IMR-90 (cell line): ENCODE measurements around the gene DIP2C. TPM values are rescaled to one million over a fixed set of nuclear protein-coding genes. Genes with fewer than 3 reads are reported as not detected.

Experiments used
- ATAC-seq: fragments of 200-7000 bp; cut with Tn5 transposase; 2 replicates; pipeline ENCODE4 v1.9.1; 2020; ENCODE audit warnings: low read depth, mild to moderate bottlenecking, moderate library complexity
- BruUV-seq: library from RNA; stranded (reverse); fragments of 400-500 nt; replicated peaks from 2 replicates; lab custom pipeline; 2021; lab: Mats Ljungman, UMichigan
- CTCF ChIA-PET: fragments of 300-600 bp; formaldehyde crosslinking; extraction: SDS; loops from one replicate; lab custom pipeline; 2021; ENCODE audit warnings: antibody characterized with exemption; lab: Yijun Ruan, JAX
- POLR2A ChIA-PET: fragments of 300-600 bp; sonication (Branson Sonifier 250); formaldehyde crosslinking; loops from one replicate; lab custom pipeline; 2022; ENCODE audit warnings: antibody characterized with exemption; ENCODE audit not compliant: unreplicated experiment; lab: Charles Lee
- DNase-seq: peaks from one replicate; pipeline ENCODE4 v3.0.0; 2013
- H2AFZ ChIP-seq: replicated peaks from 2 replicates; pipeline ENCODE3; 2013; ENCODE audit warnings: low read length, mild to moderate bottlenecking; ENCODE audit not compliant: poor library complexity
- H2AK5ac ChIP-seq: 2 replicates; pipeline ENCODE4 v1.6.1; 2013; ENCODE audit warnings: low read depth, low read length, inconsistent platforms
- H2AK9ac ChIP-seq: replicated peaks from 2 replicates; pipeline ENCODE3; 2013; ENCODE audit warnings: mild to moderate bottlenecking, low read depth, low read length, moderate library complexity; ENCODE audit not compliant: poor library complexity
- H2BK120ac ChIP-seq: 2 replicates; pipeline ENCODE4 v1.6.1; 2013; ENCODE audit warnings: low read depth, low read length, inconsistent platforms
- H2BK15ac ChIP-seq: 3 replicates; pipeline ENCODE4 v1.6.1; 2013; ENCODE audit warnings: low read depth, low read length, inconsistent platforms
- H2BK20ac ChIP-seq: 2 replicates; pipeline ENCODE4 v1.6.1; 2013; ENCODE audit warnings: low read depth, mild to moderate bottlenecking, inconsistent platforms, low read length, moderate library complexity
- H2BK5ac ChIP-seq: 2 replicates; pipeline ENCODE4 v1.6.1; 2013; ENCODE audit warnings: mild to moderate bottlenecking, low read depth, low read length, inconsistent platforms; ENCODE audit not compliant: poor library complexity, severe bottlenecking
- H3K14ac ChIP-seq: replicated peaks from 2 replicates; pipeline ENCODE4 v1.6.1; 2013; ENCODE audit warnings: low read depth, low read length, inconsistent platforms
- H3K18ac ChIP-seq: 2 replicates; pipeline ENCODE4 v1.6.1; 2013; ENCODE audit warnings: low read depth, low read length, control low read depth
- H3K23ac ChIP-seq: 2 replicates; pipeline ENCODE4 v1.6.1; 2013; ENCODE audit warnings: low read depth, low read length, inconsistent platforms
- H3K27ac ChIP-seq: 2 replicates; pipeline ENCODE4 v1.5.1; 2013; ENCODE audit warnings: mild to moderate bottlenecking, control low read depth, low read length; ENCODE audit not compliant: insufficient read depth
- H3K27me3 ChIP-seq: 2 replicates; pipeline ENCODE4 v1.6.1; 2013; ENCODE audit warnings: low read length; ENCODE audit not compliant: control insufficient read depth, insufficient read depth
- H3K36me3 ChIP-seq: 2 replicates; pipeline ENCODE4 v1.6.1; 2013; ENCODE audit warnings: low read length, mixed read lengths; ENCODE audit not compliant: control insufficient read depth, insufficient read depth
- H3K4ac ChIP-seq: 2 replicates; pipeline ENCODE4 v1.6.1; 2013; ENCODE audit warnings: low read depth, low read length, inconsistent platforms
- H3K4me1 ChIP-seq: 2 replicates; pipeline ENCODE4 v1.6.1; 2013; ENCODE audit warnings: low read length, mixed read lengths; ENCODE audit not compliant: control insufficient read depth, insufficient read depth
- H3K4me2 ChIP-seq: 2 replicates; pipeline ENCODE4 v1.6.1; 2013; ENCODE audit warnings: low read depth, mild to moderate bottlenecking, control low read depth, low read length, moderate library complexity
- H3K4me3 ChIP-seq: 2 replicates; pipeline ENCODE4 v1.5.1; 2013; ENCODE audit warnings: low read depth, mild to moderate bottlenecking, control low read depth, low read length, moderate library complexity; ENCODE audit not compliant: insufficient read depth
- H3K56ac ChIP-seq: 2 replicates; pipeline ENCODE4 v1.6.1; 2013; ENCODE audit warnings: low read length, inconsistent platforms; ENCODE audit not compliant: insufficient read depth; ENCODE audit errors: extremely low read depth
- H3K79me1 ChIP-seq, 2 experiments: 2 replicates each; pipeline ENCODE4 v1.6.1; 2013; ENCODE audit warnings: low read length in 2 of 2, inconsistent platforms in 1 of 2, low read depth in 1 of 2
- H3K9ac ChIP-seq: 2 replicates; pipeline ENCODE4 v1.6.1; 2013; ENCODE audit warnings: low read depth, low read length, control low read depth
- H3K9me1 ChIP-seq: 2 replicates; pipeline ENCODE4 v1.6.1; 2013; ENCODE audit warnings: low read length, inconsistent platforms; ENCODE audit not compliant: insufficient read depth
- H3K9me3 ChIP-seq: 2 replicates; pipeline ENCODE4 v1.6.1; 2013; ENCODE audit warnings: low read length; ENCODE audit not compliant: control insufficient read depth, insufficient read depth
- H4K20me1 ChIP-seq: 2 replicates; pipeline ENCODE4 v1.6.1; 2013; ENCODE audit warnings: low read length, inconsistent platforms; ENCODE audit not compliant: insufficient read depth
- H4K5ac ChIP-seq: 2 replicates; pipeline ENCODE4 v1.6.1; 2013; ENCODE audit warnings: mild to moderate bottlenecking, low read depth, low read length, control low read depth
- H4K8ac ChIP-seq, 2 experiments: 2 replicates each; pipeline ENCODE4 v1.6.1; 2013; ENCODE audit warnings: low read depth in 2 of 2, low read length in 2 of 2, control low read depth in 1 of 2, inconsistent platforms in 1 of 2
- H4K91ac ChIP-seq: 2 replicates; pipeline ENCODE4 v1.6.1; 2013; ENCODE audit warnings: low read depth, low read length, inconsistent platforms; ENCODE audit not compliant: insufficient read depth
- BHLHE40 ChIP-seq: fragments of 150-350 bp; IDR thresholded peaks from 2 replicates; pipeline ENCODE4 v1.6.1; 2016; ENCODE audit warnings: mild to moderate bottlenecking, low read depth, low read length
- CEBPB ChIP-seq: IDR thresholded peaks from 2 replicates; pipeline ENCODE4 v1.6.1; 2012; ENCODE audit warnings: low read depth, low read length, improper control_type of control experiment
- CHD1 ChIP-seq: IDR thresholded peaks from 2 replicates; pipeline ENCODE4 v1.6.1; 2012; ENCODE audit warnings: low read depth, low read length, improper control_type of control experiment
- ELK1 ChIP-seq: fragments of 150-350 bp; IDR thresholded peaks from 2 replicates; pipeline ENCODE4 v1.6.1; 2016; ENCODE audit warnings: low read depth, mild to moderate bottlenecking, low read length, moderate library complexity, borderline replicate concordance
- FOS ChIP-seq: fragments of 150-350 bp; IDR thresholded peaks from 2 replicates; pipeline ENCODE4 v1.6.1; 2016; ENCODE audit warnings: low read depth, low read length
- MAFK ChIP-seq: IDR thresholded peaks from 2 replicates; pipeline ENCODE4 v1.6.1; 2012; ENCODE audit warnings: low read depth, low read length, improper control_type of control experiment
- MAZ ChIP-seq: IDR thresholded peaks from 2 replicates; pipeline ENCODE4 v1.6.1; 2012; ENCODE audit warnings: low read depth, mild to moderate bottlenecking, low read length, improper control_type of control experiment, moderate library complexity, borderline replicate concordance
- MXI1 ChIP-seq: IDR thresholded peaks from 2 replicates; pipeline ENCODE4 v1.6.1; 2012; ENCODE audit warnings: low read depth, mild to moderate bottlenecking, low read length, moderate library complexity, borderline replicate concordance
- NFE2L2 ChIP-seq: fragments of 150-350 bp; IDR thresholded peaks from 2 replicates; pipeline ENCODE4 v1.6.1; 2016; ENCODE audit warnings: low read depth, mild to moderate bottlenecking, low read length
- POLR2A ChIP-seq: IDR thresholded peaks from 2 replicates; pipeline ENCODE4 v1.6.1; 2012; ENCODE audit warnings: mild to moderate bottlenecking, low read depth, low read length
- RAD21 ChIP-seq: IDR thresholded peaks from 2 replicates; pipeline ENCODE4 v1.6.1; 2012; ENCODE audit warnings: low read length, improper control_type of control experiment
- RCOR1 ChIP-seq: IDR thresholded peaks from 2 replicates; pipeline ENCODE4 v1.6.1; 2012; ENCODE audit warnings: mild to moderate bottlenecking, low read length, improper control_type of control experiment; ENCODE audit not compliant: insufficient replicate concordance
- RFX5 ChIP-seq: IDR thresholded peaks from 2 replicates; pipeline ENCODE4 v1.8.0; 2012; ENCODE audit warnings: low read depth, mild to moderate bottlenecking, low read length, moderate library complexity
- SMC3 ChIP-seq: fragments of 150-350 bp; IDR thresholded peaks from 2 replicates; pipeline ENCODE4 v1.6.1; 2016; ENCODE audit warnings: low read depth, mild to moderate bottlenecking, antibody characterized with exemption, low read length, moderate library complexity
- USF2 ChIP-seq: fragments of 150-350 bp; IDR thresholded peaks from 2 replicates; pipeline ENCODE4 v1.6.1; 2017; ENCODE audit warnings: mild to moderate bottlenecking, antibody characterized with exemption, low read length, low read depth
- WGBS, 2 experiments: methylation state at CpG; one replicate each; pipeline versions ENCODE4 v1.1.5 to v1.1.7; 2013; ENCODE audit warnings: missing lambda C conversion rate in 2 of 2; ENCODE audit not compliant: insufficient read length in 1 of 2; ENCODE audit errors: extremely low coverage in 2 of 2; 5-methylcytosine and 5-hydroxymethylcytosine counted together
- dilution Hi-C: fragments of 300-500 bp; cut with HindIII; formaldehyde crosslinking; loops from one replicate; pipeline ENCODE4 v1.14.3; 2018; ENCODE audit warnings: low sequenced_read_pairs; ENCODE audit not compliant: unreplicated experiment
- in situ Hi-C: fragments of 300-500 bp; cut with MboI; formaldehyde crosslinking; loops from 3 replicates; pipeline ENCODE4 v1.14.3; 2019; ENCODE audit warnings: low sequenced_read_pairs, inconsistent platforms, mixed read lengths
- intact Hi-C: fragments of 100-400 bp; cut with micrococcal nuclease; formaldehyde crosslinking; loops from 2 replicates; pipeline ENCODE4 v1.10.0; 2022
- polyA plus RNA-seq, 3 experiments: library from polyadenylated mRNA; depleted of rRNA; stranded (reverse); fragments of >200 nt; gene quantifications; 2 replicates each; pipeline ENCODE4 v1.2.3, GENCODE V29; 2012; ENCODE audit warnings: low replicate concordance in 1 of 3
- total RNA-seq: library from RNA; depleted of rRNA; stranded (reverse); fragments of >200 nt; gene quantifications from 2 replicates; pipeline ENCODE4 v1.2.3, GENCODE V29; 2012
- TF ChIP-seq, protein P1 (sequence below): conservative IDR thresholded peaks from 2 replicates; pipeline ENCODE4 v1.5.1; 2012; ENCODE audit warnings: mild to moderate bottlenecking, low read depth, low read length, improper control_type of control experiment

DIP2C gene
- total and polyA plus RNA-seq, 2 of the 4 experiments (the other 2 are of a cell fraction): 8.6 to 17.3 TPM

DNA sequence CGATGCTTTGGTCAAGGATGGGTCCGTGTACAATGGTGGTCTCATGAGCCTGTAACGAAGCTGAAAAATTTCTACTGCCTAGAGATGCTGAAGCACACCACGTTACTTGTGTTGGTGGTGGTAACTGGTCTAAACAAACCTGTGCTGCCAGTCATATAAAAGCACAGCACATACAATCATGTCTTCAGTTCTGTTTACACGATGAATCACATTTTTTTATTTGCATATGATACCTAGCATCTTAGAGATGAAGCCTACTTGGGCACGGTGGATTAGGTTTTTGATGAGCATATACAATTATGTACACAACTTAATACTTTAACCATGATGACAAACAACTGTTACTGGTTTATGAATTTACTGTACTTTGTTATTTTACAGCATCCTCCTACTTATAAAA, 353.2 kb downstream of the DIP2C start:
- ATAC-seq (no peak), DNase-seq (no peak)
- Histone ChIP-seq H3K4ac (no peak overlapping the region), H4K5ac (no peak overlapping the region), H3K56ac (no peak overlapping the region), H2BK120ac (no peak overlapping the region), H3K9me1 (peaks cover 17% of the 10 kb centered on the region), H2BK15ac (no peak overlapping the region), H4K20me1 (0 out of 2 replicates have a peak, but pooled peaks cover 4% of the 10 kb centered on the region), H3K36me3 (peaks cover 44% of the 10 kb centered on the region), H3K18ac (no peak overlapping the region), H3K4me1 (no peaks in the 10 kb centered on the region), H2AFZ (no peak overlapping the region), H3K9me3 (no peaks in the 10 kb centered on the region), H3K14ac (no peak overlapping the region), H3K4me2 (no peak overlapping the region), H3K23ac (no peak overlapping the region), H2AK5ac (no peak overlapping the region), H3K4me3 (no peak overlapping the region), H2BK5ac (no peak overlapping the region), H3K27ac (no peak overlapping the region), H3K79me1 (peaks cover 0 to 3% of the 10 kb centered on the region in 2 experiments; a peak in 2 of 4 replicates), H4K91ac (no peak overlapping the region), H3K9ac (no peak overlapping the region), H2AK9ac (no peak overlapping the region), H4K8ac (no peak overlapping the region), H2BK20ac (no peak overlapping the region), H3K27me3 (no peaks in the 10 kb centered on the region)
- CTCF ChIA-PET: no interaction called here
- in situ Hi-C loops: no loop called here
- no TSS peak for BruUV-seq
- intact Hi-C loops: no loop called here
- dilution Hi-C loops: no loop called here
- no peak for TF ChIP-seq SMC3
- TF ChIP-seq FOS: no peak
- TF ChIP-seq CEBPB: no peak
- TF ChIP-seq USF2: no peak
- TF ChIP-seq MAZ: no peak
- TF ChIP-seq BHLHE40: no peak
- TF ChIP-seq RFX5: no peak
- TF ChIP-seq RAD21: no peak
- no peak for TF ChIP-seq RCOR1
- TF ChIP-seq MAFK: no peak
- TF ChIP-seq POLR2A: no peak
- TF ChIP-seq NFE2L2: no peak
- TF ChIP-seq ELK1: no peak
- no peak for TF ChIP-seq CHD1
- no peak for TF ChIP-seq MXI1
- TF ChIP-seq, protein P1, sequence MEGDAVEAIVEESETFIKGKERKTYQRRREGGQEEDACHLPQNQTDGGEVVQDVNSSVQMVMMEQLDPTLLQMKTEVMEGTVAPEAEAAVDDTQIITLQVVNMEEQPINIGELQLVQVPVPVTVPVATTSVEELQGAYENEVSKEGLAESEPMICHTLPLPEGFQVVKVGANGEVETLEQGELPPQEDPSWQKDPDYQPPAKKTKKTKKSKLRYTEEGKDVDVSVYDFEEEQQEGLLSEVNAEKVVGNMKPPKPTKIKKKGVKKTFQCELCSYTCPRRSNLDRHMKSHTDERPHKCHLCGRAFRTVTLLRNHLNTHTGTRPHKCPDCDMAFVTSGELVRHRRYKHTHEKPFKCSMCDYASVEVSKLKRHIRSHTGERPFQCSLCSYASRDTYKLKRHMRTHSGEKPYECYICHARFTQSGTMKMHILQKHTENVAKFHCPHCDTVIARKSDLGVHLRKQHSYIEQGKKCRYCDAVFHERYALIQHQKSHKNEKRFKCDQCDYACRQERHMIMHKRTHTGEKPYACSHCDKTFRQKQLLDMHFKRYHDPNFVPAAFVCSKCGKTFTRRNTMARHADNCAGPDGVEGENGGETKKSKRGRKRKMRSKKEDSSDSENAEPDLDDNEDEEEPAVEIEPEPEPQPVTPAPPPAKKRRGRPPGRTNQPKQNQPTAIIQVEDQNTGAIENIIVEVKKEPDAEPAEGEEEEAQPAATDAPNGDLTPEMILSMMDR: no peak
- WGBS, 2 experiments: no CpG with 5 or more reads among the region's 6 CpGs
- POLR2A ChIA-PET: no interaction called here
